SU-DHL-6 (cell line): ENCODE results near the gene NOVA2.

ENCODE experiments used
- H2AFZ ChIP-seq: fragments of 200-600 bp; sonication (generic); 2 replicates; pipeline ENCODE4 v1.6.1; 2014; ENCODE audit warnings: low read depth, mild to moderate bottlenecking, moderate library complexity, mixed read lengths, antibody characterized with exemption, low read length; ENCODE audit not compliant: severe bottlenecking
- H3F3A ChIP-seq: fragments of 200-600 bp; shearing (Covaris generic); 2 replicates; pipeline ENCODE4 v1.6.0; 2016; ENCODE audit warnings: antibody characterized with exemption, mild to moderate bottlenecking; ENCODE audit not compliant: insufficient read depth
- H3K27ac ChIP-seq: fragments of 200-600 bp; sonication (generic); 2 replicates; pipeline ENCODE4 v1.5.1; 2016; ENCODE audit warnings: low read depth, mild to moderate bottlenecking, low read length, moderate library complexity, mixed read lengths
- H3K27me3 ChIP-seq: fragments of 200-600 bp; sonication (generic), shearing (Covaris generic); 2 replicates; pipeline ENCODE4 v1.6.0; 2014; ENCODE audit warnings: mild to moderate bottlenecking, low read length
- H3K36me3 ChIP-seq: fragments of 200-600 bp; sonication (generic); 2 replicates; pipeline ENCODE4 v1.6.1; 2014; ENCODE audit warnings: mild to moderate bottlenecking, low read length, mixed read lengths
- H3K4me2 ChIP-seq: fragments of 300-600, 200-600 bp; shearing (Covaris generic), sonication (generic); 2 replicates; pipeline ENCODE4 v1.6.0; 2014; ENCODE audit warnings: low read length, low read depth, mild to moderate bottlenecking; ENCODE audit not compliant: poor library complexity, severe bottlenecking
- H3K4me3 ChIP-seq: fragments of 200-600 bp; sonication (generic); 2 replicates; pipeline ENCODE4 v1.5.1; 2014; ENCODE audit warnings: antibody characterized with exemption, low read length, mild to moderate bottlenecking, mixed read lengths; ENCODE audit not compliant: insufficient read depth, poor library complexity, severe bottlenecking
- H3K79me2 ChIP-seq: fragments of 200-600 bp; sonication (generic); 2 replicates; pipeline ENCODE4 v1.6.1; 2014; ENCODE audit warnings: mild to moderate bottlenecking, low read length, moderate library complexity; ENCODE audit not compliant: insufficient read depth
- H3K9ac ChIP-seq: fragments of 200-600 bp; sonication (generic); 2 replicates; pipeline ENCODE4 v1.7.0; 2014; ENCODE audit warnings: mild to moderate bottlenecking, low read length
- H3K9me2 ChIP-seq: fragments of 200-600 bp; sonication (generic); replicated peaks from 2 replicates; pipeline ENCODE4 v1.6.1; 2014; ENCODE audit warnings: low read length; ENCODE audit not compliant: insufficient read depth
- H3K9me3 ChIP-seq: fragments of 200-600 bp; sonication (generic); 2 replicates; pipeline ENCODE4 v1.6.1; 2014; ENCODE audit warnings: low read length, mixed read lengths; ENCODE audit not compliant: insufficient read depth
- H4K20me1 ChIP-seq: fragments of 200-600 bp; sonication (generic); 2 replicates; pipeline ENCODE4 v1.6.1; 2014; ENCODE audit warnings: low read depth, mild to moderate bottlenecking, antibody characterized with exemption, low read length, moderate library complexity, mixed read lengths
- EZH2phosphoT487 ChIP-seq: fragments of 200-600 bp; sonication (generic), shearing (Covaris generic); conservative IDR thresholded peaks from 2 replicates; pipeline ENCODE4 v1.6.1; 2018; ENCODE audit warnings: mild to moderate bottlenecking, antibody characterized with exemption, low read length, moderate library complexity, mixed read lengths
- TF ChIP-seq, protein P1 (sequence below): fragments of 200-600 bp; sonication (generic); IDR thresholded peaks from one replicate; pipeline ENCODE4 v1.5.1; 2017; ENCODE audit warnings: antibody characterized with exemption, mild to moderate bottlenecking, low read length, moderate library complexity; ENCODE audit not compliant: insufficient read depth, poor library complexity, severe bottlenecking

The NOVA2 gene

DNA sequence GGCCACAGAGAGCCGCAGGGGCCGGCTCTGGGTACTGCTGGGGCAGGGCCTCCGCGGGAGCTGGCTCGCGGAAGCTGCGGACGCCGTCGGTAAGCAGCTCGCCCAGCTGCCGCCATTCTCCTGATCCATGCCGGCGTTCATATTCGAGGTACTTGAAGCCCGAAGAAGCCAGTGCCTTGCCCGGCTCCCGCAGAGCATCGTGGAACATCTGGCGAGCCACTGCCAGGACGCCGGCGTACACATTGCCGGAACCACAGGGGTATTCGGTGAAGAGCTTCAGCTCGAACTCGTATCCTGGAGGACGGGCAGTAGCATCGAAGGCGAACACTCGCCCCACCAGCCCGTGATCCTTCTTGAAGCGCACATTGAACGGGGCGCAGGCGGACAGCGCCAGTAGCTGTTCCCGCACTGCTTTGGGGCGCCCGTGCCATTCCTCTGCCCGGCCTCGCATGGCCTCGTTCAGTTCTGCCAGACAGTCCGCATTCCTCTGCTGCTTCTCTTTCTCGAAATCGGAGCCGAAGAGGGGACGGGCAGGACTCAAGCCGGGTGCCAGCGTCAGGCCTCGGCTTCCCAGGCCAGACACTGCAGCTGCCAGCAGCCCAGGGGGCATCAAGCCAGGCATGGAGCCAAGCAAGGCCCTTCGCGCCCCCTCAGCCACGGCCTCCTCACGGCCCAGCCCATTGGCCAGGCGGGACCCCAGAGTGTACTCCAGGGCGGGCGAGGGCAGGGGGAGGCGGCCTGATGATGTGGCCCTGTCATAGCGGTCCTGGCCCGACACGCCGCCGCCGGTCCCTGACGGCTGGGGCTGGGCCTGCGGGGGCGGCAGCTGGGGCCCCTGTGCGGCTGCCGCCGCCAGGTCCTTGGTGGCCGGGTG, 88.7 kb downstream of the NOVA2 start:
- H3K27ac ChIP-seq = peak overlapping the region; percentile 78
- H4K20me1 ChIP-seq = no peaks in the 10 kb centered on the region
- H2AFZ ChIP-seq = no peak overlapping the region
- TF ChIP-seq EZH2phosphoT487 = no peak
- TF ChIP-seq, protein P1, sequence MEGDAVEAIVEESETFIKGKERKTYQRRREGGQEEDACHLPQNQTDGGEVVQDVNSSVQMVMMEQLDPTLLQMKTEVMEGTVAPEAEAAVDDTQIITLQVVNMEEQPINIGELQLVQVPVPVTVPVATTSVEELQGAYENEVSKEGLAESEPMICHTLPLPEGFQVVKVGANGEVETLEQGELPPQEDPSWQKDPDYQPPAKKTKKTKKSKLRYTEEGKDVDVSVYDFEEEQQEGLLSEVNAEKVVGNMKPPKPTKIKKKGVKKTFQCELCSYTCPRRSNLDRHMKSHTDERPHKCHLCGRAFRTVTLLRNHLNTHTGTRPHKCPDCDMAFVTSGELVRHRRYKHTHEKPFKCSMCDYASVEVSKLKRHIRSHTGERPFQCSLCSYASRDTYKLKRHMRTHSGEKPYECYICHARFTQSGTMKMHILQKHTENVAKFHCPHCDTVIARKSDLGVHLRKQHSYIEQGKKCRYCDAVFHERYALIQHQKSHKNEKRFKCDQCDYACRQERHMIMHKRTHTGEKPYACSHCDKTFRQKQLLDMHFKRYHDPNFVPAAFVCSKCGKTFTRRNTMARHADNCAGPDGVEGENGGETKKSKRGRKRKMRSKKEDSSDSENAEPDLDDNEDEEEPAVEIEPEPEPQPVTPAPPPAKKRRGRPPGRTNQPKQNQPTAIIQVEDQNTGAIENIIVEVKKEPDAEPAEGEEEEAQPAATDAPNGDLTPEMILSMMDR = no peak
- H3K9me3 ChIP-seq = no peaks in the 10 kb centered on the region
- H3K4me2 ChIP-seq = peak overlapping the region; percentile 86
- peaks cover 18% of the 10 kb centered on the region for H3F3A ChIP-seq
- H3K36me3 ChIP-seq = no peaks in the 10 kb centered on the region
- H3K9me2 ChIP-seq = no peaks in the 10 kb centered on the region
- peak overlapping the region; percentile 87 for H3K9ac ChIP-seq
- H3K4me3 ChIP-seq = peak overlapping the region; percentile 79
- peaks cover 12% of the 10 kb centered on the region; the same call in 1 of the 2 replicates for H3K79me2 ChIP-seq
- no peaks in the 10 kb centered on the region for H3K27me3 ChIP-seq

DNA sequence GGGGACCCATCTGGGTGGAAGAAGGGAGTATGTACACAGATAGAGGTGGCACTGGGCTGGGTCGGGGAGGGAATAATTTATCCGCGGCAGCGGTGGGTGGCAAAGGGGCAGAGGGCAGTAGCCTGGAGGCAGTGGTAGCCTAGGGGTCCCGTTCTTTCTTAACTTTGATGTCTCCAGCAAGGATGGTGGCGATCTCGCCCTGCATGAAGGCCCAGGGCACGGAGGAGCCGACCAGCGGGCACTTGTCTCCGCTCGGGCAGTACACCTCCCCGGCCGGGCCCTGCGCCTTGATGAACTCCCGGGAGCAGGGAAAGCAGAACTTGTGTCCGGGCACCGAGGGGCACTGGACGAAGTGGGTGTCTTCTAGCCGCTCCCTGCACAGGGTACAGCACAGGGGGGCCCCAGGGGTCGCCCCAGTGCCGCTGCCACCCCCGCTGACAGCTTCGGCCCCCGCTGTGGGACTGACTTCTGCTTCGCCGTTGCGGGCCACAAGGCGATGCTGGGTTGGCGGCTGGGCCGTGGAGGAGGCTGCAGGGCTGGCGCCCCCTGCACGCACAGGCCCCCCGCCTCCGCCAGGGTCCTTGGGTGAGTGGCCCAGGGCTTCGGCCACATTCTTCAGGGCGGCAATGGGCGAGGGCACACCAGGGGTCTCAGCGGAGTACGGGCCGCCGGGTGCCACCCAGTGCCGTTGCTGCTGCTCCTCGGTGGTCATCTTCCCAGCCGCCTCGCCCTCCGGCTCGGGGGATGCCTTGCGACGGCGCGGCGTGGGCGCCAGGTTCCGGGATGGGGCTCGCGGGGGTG, 89.6 kb downstream of the NOVA2 start:
- Histone ChIP-seq H3K9me2 (no peaks in the 10 kb centered on the region), H2AFZ (no peak overlapping the region), H3K4me2 (peak overlapping the region; percentile 50), H4K20me1 (no peaks in the 10 kb centered on the region), H3K4me3 (peak overlapping the region; percentile 39), H3K36me3 (no peaks in the 10 kb centered on the region), H3K9ac (no peak overlapping the region), H3K9me3 (no peaks in the 10 kb centered on the region), H3F3A (peaks cover 10% of the 10 kb centered on the region), H3K27ac (no peak overlapping the region), H3K27me3 (no peaks in the 10 kb centered on the region), H3K79me2 (peaks cover 12% of the 10 kb centered on the region; the same call in 1 of the 2 replicates)
- TF ChIP-seq, protein P1 = no peak
- no peak for TF ChIP-seq EZH2phosphoT487
